RWPE1 (cell line): ENCODE results near the gene PLCG1.

Experiments
- CTCF ChIA-PET: fragments of 350-600 bp; sonication (Branson Sonifier 250); formaldehyde crosslinking; extraction: SDS; loops from one replicate; lab custom pipeline; 2021; lab: Yijun Ruan, JAX
- POLR2A ChIA-PET: fragments of 400-600 bp; formaldehyde crosslinking; extraction: SDS; loops from one replicate; lab custom pipeline; 2020; ENCODE audit warnings: antibody characterized with exemption; ENCODE audit not compliant: low non-redundant PET; lab: Yijun Ruan, JAX
- DNase-seq: peaks from one replicate; pipeline ENCODE4 v3.0.0; 2012; ENCODE audit warnings: low spot score
- H3K27ac ChIP-seq: fragments of 450-650 bp; 2 replicates; pipeline ENCODE4 v1.5.1; 2017
- CTCF ChIP-seq: fragments of 450-650 bp; conservative IDR thresholded peaks from 2 replicates; pipeline ENCODE4 v1.5.1; 2017; ENCODE audit warnings: low read depth, mild to moderate bottlenecking

PLCG1 gene

GRCh38 chr20:41152108-41152757 lies 14.9 kb downstream of the PLCG1 start:
- TF ChIP-seq CTCF, result no peak
- no peak for DNase-seq
- CTCF ChIA-PET, result interaction anchor here (0.6 to 3.5 kb wide), 7 partner anchors 10 to 259 kb away, joined by 3 to 12 read pairs (median 5); partner anchors contain the start of gene LPIN3
- POLR2A ChIA-PET, result no interaction called here
- H3K27ac ChIP-seq, result peak overlapping the region; percentile 15; the same call in 1 of the 2 replicates

- DNase-seq, result no peak
- ChIA-PET CTCF (interaction anchor here (0.7 kb wide), 1 partner anchor 32 kb away, joined by 3 read pairs; no protein-coding TSS in a partner anchor), POLR2A (no interaction called here)
Measured at GRCh38 chr20:41154436-41155176, 17.3 kb downstream of the PLCG1 start.

GRCh38 chr20:41155261-41155660 lies 17.9 kb downstream of the PLCG1 start:
- H3K27ac ChIP-seq, result peak overlapping the region; percentile 31; the same call in 1 of the 2 replicates
- ChIA-PET CTCF (interaction anchor here (0.7 to 0.9 kb wide), 2 partner anchors 18 to 33 kb away, joined by 3 to 8 read pairs; no protein-coding TSS in a partner anchor), POLR2A (no interaction called here)
- TF ChIP-seq CTCF, result no peak
- no peak for DNase-seq

More at GRCh38 chr20:41154436-41155176, 17.3 kb downstream of the PLCG1 start:
- H3K27ac ChIP-seq, result peak overlapping the region; percentile 31
- no peak for TF ChIP-seq CTCF

- H3K27ac ChIP-seq, result peak overlapping the region; percentile 48
- DNase-seq, result no peak
- no peak for TF ChIP-seq CTCF
- POLR2A ChIA-PET, result no interaction called here
- CTCF ChIA-PET, result interaction anchor here (0.5 to 2.0 kb wide), 6 partner anchors 10 to 195 kb away, joined by 3 to 10 read pairs (median 4); partner anchors contain the start of gene LPIN3
Measured at GRCh38 chr20:41158082-41158625, 20.8 kb downstream of the PLCG1 start.

GRCh38 chr20:41159547-41159946 lies 22.2 kb downstream of the PLCG1 start:
- DNase-seq, result no peak
- ChIA-PET POLR2A (no interaction called here), CTCF (interaction anchor here (0.5 to 3.1 kb wide), 2 partner anchors 14 to 191 kb away, joined by 4 to 10 read pairs; no protein-coding TSS in a partner anchor)
- no peak for TF ChIP-seq CTCF
- peak overlapping the region; percentile 20 for H3K27ac ChIP-seq

- POLR2A ChIA-PET, result interaction anchor here (0.8 kb wide), 1 partner anchor 15 kb away, joined by 3 read pairs; no protein-coding TSS in a partner anchor
- H3K27ac ChIP-seq, result no peak overlapping the region
- CTCF ChIA-PET, result interaction anchor here (0.6 to 3.1 kb wide), 2 partner anchors 12 to 366 kb away, joined by 3 to 10 read pairs; no protein-coding TSS in a partner anchor
- TF ChIP-seq CTCF, result no peak
- DNase-seq, result no peak
Measured at GRCh38 chr20:41160686-41161085, 23.3 kb downstream of the PLCG1 start.
